Neural progenitor cell (in vitro differentiated cells): Measurements from ENCODE around the gene FUBP1. TPM values are rescaled to one million over a fixed set of nuclear protein-coding genes. Genes with fewer than 3 reads are reported as not detected.

Source experiments
- DNase-seq: peaks from one replicate; pipeline ENCODE4 v3.0.0-alpha.2; 2016; ENCODE audit warnings: low spot score
- H2AFZ ChIP-seq: fragments of 200-600 bp; sonication (generic); replicated peaks from 2 replicates; pipeline ENCODE4 v1.6.1; 2016; ENCODE audit warnings: antibody characterized with exemption
- H3F3A ChIP-seq: fragments of 200-600 bp; sonication (generic); 2 replicates; pipeline ENCODE4 v1.6.1; 2016; ENCODE audit warnings: antibody characterized with exemption, low read depth
- H3K27ac ChIP-seq: fragments of 200-600 bp; sonication (generic); 2 replicates; pipeline ENCODE4 v1.5.1; 2016; ENCODE audit warnings: mild to moderate bottlenecking
- H3K27me3 ChIP-seq: fragments of 200-600 bp; sonication (generic); 2 replicates; pipeline ENCODE4 v1.6.1; 2016; ENCODE audit warnings: mild to moderate bottlenecking, moderate library complexity
- H3K36me3 ChIP-seq: fragments of 200-600 bp; sonication (generic); 2 replicates; pipeline ENCODE4 v1.5.1; 2016
- H3K4me1 ChIP-seq: fragments of 200-600 bp; sonication (generic); 2 replicates; pipeline ENCODE4 v1.6.1; 2016; ENCODE audit warnings: mixed run types
- H3K4me2 ChIP-seq: fragments of 200-600 bp; sonication (generic); 2 replicates; pipeline ENCODE4 v1.6.1; 2016
- H3K4me3 ChIP-seq: fragments of 200-600 bp; sonication (generic); 2 replicates; pipeline ENCODE4 v1.5.1; 2016
- H3K79me2 ChIP-seq: fragments of 200-600 bp; sonication (generic); 2 replicates; pipeline ENCODE4 v1.6.1; 2016; ENCODE audit warnings: low read depth
- H3K9ac ChIP-seq: fragments of 200-600 bp; sonication (generic); 2 replicates; pipeline ENCODE4 v1.6.1; 2016
- H3K9me3 ChIP-seq: fragments of 200-600 bp; sonication (generic); 2 replicates; pipeline ENCODE4 v1.5.1; 2016; ENCODE audit warnings: low read depth
- H4K20me1 ChIP-seq: fragments of 200-600 bp; sonication (generic); 2 replicates; pipeline ENCODE4 v1.6.1; 2016; ENCODE audit warnings: low read depth
- H3K27ac Mint-ChIP-seq: 3 replicates; pipeline ENCODE4 v1.8.0; 2021; ENCODE audit warnings: mixed read lengths
- H3K27me3 Mint-ChIP-seq: 2 replicates; pipeline ENCODE4 v1.8.0; 2022; ENCODE audit warnings: low read depth, mild to moderate bottlenecking, inconsistent platforms, moderate library complexity, mixed read lengths; ENCODE audit not compliant: insufficient read depth
- H3K36me3 Mint-ChIP-seq: 3 replicates; pipeline ENCODE4 v1.8.0; 2021; ENCODE audit warnings: mixed read lengths
- H3K4me1 Mint-ChIP-seq: 3 replicates; pipeline ENCODE4 v1.8.0; 2021; ENCODE audit warnings: mixed read lengths
- H3K4me3 Mint-ChIP-seq: 3 replicates; pipeline ENCODE4 v1.8.0; 2021; ENCODE audit warnings: mild to moderate bottlenecking, moderate library complexity, mixed read lengths
- H3K9me3 Mint-ChIP-seq: 3 replicates; pipeline ENCODE4 v1.8.0; 2020; ENCODE audit warnings: mixed read lengths
- EZH2 ChIP-seq: fragments of 200-600 bp; sonication (generic); IDR thresholded peaks from 2 replicates; pipeline ENCODE4 v1.6.1; 2017; ENCODE audit warnings: antibody characterized with exemption, mild to moderate bottlenecking, moderate library complexity
- EZH2phosphoT487 ChIP-seq: fragments of 200-600 bp; sonication (generic); IDR thresholded peaks from 2 replicates; pipeline ENCODE4 v1.6.1; 2017; ENCODE audit warnings: antibody characterized with exemption
- total RNA-seq: library from RNA; depleted of rRNA; stranded (reverse); fragments of >200 nt; gene quantifications from 2 replicates; pipeline ENCODE4 v1.2.3, GENCODE V29; 2015; ENCODE audit warnings: low replicate concordance
- TF ChIP-seq, protein P1 (sequence below): fragments of 200-600 bp; sonication (generic); IDR thresholded peaks from 2 replicates; pipeline ENCODE4 v1.5.1; 2017; ENCODE audit warnings: antibody characterized with exemption, mild to moderate bottlenecking

FUBP1 gene
- total RNA-seq, 1 donor from 2014 or later, result 491 TPM

DNA sequence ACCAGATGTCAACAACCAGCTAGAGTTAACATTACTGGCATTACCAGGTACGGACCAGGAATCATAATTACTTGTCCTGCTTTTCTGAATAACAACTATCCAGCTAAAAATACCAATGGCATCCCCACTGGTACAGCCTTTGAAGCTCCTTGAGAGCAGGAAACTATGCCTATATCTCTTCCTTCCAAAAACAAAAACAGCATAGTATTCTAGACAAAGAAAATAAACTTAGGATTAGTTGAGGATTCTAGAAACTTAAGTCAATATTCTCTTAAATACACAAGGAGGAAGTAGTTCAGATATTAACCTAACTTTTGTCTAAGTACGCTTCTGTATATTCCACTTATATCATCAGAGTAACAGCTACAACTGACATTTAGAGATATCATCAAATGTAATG is 3.0 kb downstream of the FUBP1 start:
- Mint-ChIP-seq H3K4me3 (peak overlapping the region; percentile 75), H3K27ac (no peak overlapping the region), H3K4me1 (peaks cover 19% of the 10 kb centered on the region), H3K36me3 (peaks cover 33% of the 10 kb centered on the region), H3K27me3 (peaks cover 6% of the 10 kb centered on the region), H3K9me3 (peaks cover 5% of the 10 kb centered on the region)
- TF ChIP-seq EZH2 (no peak), EZH2phosphoT487 (no peak)
- TF ChIP-seq, protein P1, sequence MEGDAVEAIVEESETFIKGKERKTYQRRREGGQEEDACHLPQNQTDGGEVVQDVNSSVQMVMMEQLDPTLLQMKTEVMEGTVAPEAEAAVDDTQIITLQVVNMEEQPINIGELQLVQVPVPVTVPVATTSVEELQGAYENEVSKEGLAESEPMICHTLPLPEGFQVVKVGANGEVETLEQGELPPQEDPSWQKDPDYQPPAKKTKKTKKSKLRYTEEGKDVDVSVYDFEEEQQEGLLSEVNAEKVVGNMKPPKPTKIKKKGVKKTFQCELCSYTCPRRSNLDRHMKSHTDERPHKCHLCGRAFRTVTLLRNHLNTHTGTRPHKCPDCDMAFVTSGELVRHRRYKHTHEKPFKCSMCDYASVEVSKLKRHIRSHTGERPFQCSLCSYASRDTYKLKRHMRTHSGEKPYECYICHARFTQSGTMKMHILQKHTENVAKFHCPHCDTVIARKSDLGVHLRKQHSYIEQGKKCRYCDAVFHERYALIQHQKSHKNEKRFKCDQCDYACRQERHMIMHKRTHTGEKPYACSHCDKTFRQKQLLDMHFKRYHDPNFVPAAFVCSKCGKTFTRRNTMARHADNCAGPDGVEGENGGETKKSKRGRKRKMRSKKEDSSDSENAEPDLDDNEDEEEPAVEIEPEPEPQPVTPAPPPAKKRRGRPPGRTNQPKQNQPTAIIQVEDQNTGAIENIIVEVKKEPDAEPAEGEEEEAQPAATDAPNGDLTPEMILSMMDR, result no peak
- peaks cover 83% of the 10 kb centered on the region for H4K20me1 ChIP-seq
- H3F3A ChIP-seq, result peaks cover 29% of the 10 kb centered on the region
- H3K4me2 ChIP-seq, result peak overlapping the region; percentile 98
- peaks cover 98% of the 10 kb centered on the region for H3K79me2 ChIP-seq
- H3K4me1 ChIP-seq, result peaks cover 25% of the 10 kb centered on the region
- H2AFZ ChIP-seq, result no peak overlapping the region
- peaks cover 14% of the 10 kb centered on the region for H3K36me3 ChIP-seq
- H3K27ac ChIP-seq, result no peak overlapping the region
- DNase-seq, result no peak
- no peaks in the 10 kb centered on the region for H3K27me3 ChIP-seq
- peak overlapping the region; percentile 15 for H3K9ac ChIP-seq
- no peaks in the 10 kb centered on the region for H3K9me3 ChIP-seq
- H3K4me3 ChIP-seq, result peak overlapping the region; percentile 100

DNA sequence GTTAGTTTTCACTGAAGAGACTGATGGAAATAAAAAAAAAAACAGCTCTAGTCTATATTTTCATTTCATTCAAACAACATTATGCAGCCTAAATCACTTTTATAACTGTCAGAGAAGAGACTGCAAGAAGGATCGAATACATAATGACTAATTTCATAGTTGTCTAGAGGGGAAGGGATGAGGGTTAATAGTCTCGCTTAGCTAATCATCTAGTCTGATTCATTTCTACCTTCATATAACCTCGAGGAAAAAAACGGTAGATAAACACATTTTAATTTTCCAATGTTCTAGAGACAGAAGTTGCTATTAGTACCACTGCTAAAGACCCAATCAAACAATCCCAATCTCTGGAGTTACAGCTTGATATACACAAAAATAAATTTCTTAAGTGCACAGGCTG is 3.5 kb downstream of the FUBP1 start:
- H3K9me3 Mint-ChIP-seq, result peaks cover 5% of the 10 kb centered on the region
- peaks cover 98% of the 10 kb centered on the region for H3K79me2 ChIP-seq
- peaks cover 83% of the 10 kb centered on the region for H4K20me1 ChIP-seq
- no peaks in the 10 kb centered on the region for H3K27me3 ChIP-seq
- no peak for DNase-seq
- TF ChIP-seq, protein P1, result no peak
- TF ChIP-seq EZH2phosphoT487 (no peak), EZH2 (no peak)
- H3K9me3 ChIP-seq, result no peaks in the 10 kb centered on the region
- H3K4me3 Mint-ChIP-seq, result peak overlapping the region; percentile 75
- peaks cover 29% of the 10 kb centered on the region for H3F3A ChIP-seq
- H3K9ac ChIP-seq, result peak overlapping the region; percentile 15
- peak overlapping the region; percentile 100 for H3K4me3 ChIP-seq
- H3K4me2 ChIP-seq, result peak overlapping the region; percentile 98
- H2AFZ ChIP-seq, result no peak overlapping the region
- no peak overlapping the region for H3K27ac ChIP-seq
- peaks cover 6% of the 10 kb centered on the region for H3K27me3 Mint-ChIP-seq
- H3K27ac Mint-ChIP-seq, result no peak overlapping the region
- H3K36me3 Mint-ChIP-seq, result peaks cover 33% of the 10 kb centered on the region
- H3K36me3 ChIP-seq, result peaks cover 14% of the 10 kb centered on the region
- H3K4me1 Mint-ChIP-seq, result peaks cover 15% of the 10 kb centered on the region
- H3K4me1 ChIP-seq, result peaks cover 20% of the 10 kb centered on the region

DNA sequence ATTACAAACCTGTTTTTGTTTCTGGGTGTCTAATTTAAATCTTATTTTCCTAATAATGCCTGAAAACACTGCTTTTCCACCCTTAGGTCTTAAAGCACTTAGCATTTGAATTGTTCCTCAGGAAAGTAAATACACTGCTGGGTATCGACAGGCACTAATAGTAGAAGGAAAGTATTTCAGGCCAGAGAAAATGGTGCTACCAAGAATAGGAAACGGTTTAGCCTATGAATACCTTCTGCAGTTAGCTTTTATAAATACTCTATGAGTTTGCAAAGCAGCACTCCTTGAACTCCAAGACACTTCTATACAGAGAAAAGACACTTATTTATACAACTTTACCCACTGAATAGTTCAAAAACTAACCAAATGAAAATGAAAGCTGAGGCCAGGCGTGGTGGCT is 6.8 kb downstream of the FUBP1 start:
- Histone ChIP-seq H3K79me2 (peaks cover 100% of the 10 kb centered on the region), H4K20me1 (peaks cover 100% of the 10 kb centered on the region), H3K4me2 (no peak overlapping the region), H3F3A (peaks cover 18% of the 10 kb centered on the region), H3K27ac (no peak overlapping the region), H3K4me1 (peaks cover 32% of the 10 kb centered on the region), H3K9ac (no peak overlapping the region), H3K27me3 (no peaks in the 10 kb centered on the region), H3K36me3 (peaks cover 46% of the 10 kb centered on the region), H3K4me3 (no peak overlapping the region), H2AFZ (no peak overlapping the region), H3K9me3 (no peaks in the 10 kb centered on the region)
- Mint-ChIP-seq H3K36me3 (peaks cover 42% of the 10 kb centered on the region), H3K27ac (no peak overlapping the region), H3K9me3 (peaks cover 5% of the 10 kb centered on the region), H3K4me3 (no peak overlapping the region), H3K4me1 (peaks cover 12% of the 10 kb centered on the region), H3K27me3 (peaks cover 6% of the 10 kb centered on the region)
- DNase-seq, result no peak
- TF ChIP-seq EZH2phosphoT487, result no peak
- TF ChIP-seq EZH2, result no peak
- TF ChIP-seq, protein P1, result no peak
